ENCODE results near the gene PRKCD.

Gene PRKCD

GRCh38 chr3:53179580-53179979, 18.6 kb downstream of the PRKCD start:
- POLR2A ChIA-PET: interaction anchor here (0.9 kb wide), 1 partner anchor 26 kb away, joined by 3 read pairs; no protein-coding TSS in a partner anchor

GRCh38 chr3:53180305-53181023, 19.5 kb downstream of the PRKCD start:
- TF ChIP-seq FOXM1 (IDR thresholded peaks at IDR 0.05; ENCODE audit: borderline replicate concordance): no peak
- TF ChIP-seq TARDBP (IDR thresholded peaks at IDR 0.05): no peak
- ChIA-PET CTCF (no interaction called here), POLR2A (interaction anchor here (0.9 kb wide), 1 partner anchor 27 kb away, joined by 3 read pairs; no protein-coding TSS in a partner anchor)
- no peak for DNase-seq (ENCODE audit: extremely low spot score)

More at GRCh38 chr3:53179580-53179979, 18.6 kb downstream of the PRKCD start:
- DNase-seq (ENCODE audit: extremely low spot score): no peak
- no peak for TF ChIP-seq HDGF (IDR thresholded peaks at IDR 0.05; ENCODE audit: borderline replicate concordance)
- TF ChIP-seq FOXK2 (IDR thresholded peaks at IDR 0.05): no peak
- TF ChIP-seq ELF4 (IDR thresholded peaks at IDR 0.05): no peak
- no peak for TF ChIP-seq ZNF384 (IDR thresholded peaks at IDR 0.05)
- no peak for TF ChIP-seq FOXM1 (IDR thresholded peaks at IDR 0.05; ENCODE audit: borderline replicate concordance)
- no peak for TF ChIP-seq BHLHE40 (IDR thresholded peaks at IDR 0.05; ENCODE audit: borderline replicate concordance)
- no peak for TF ChIP-seq LEF1 (IDR thresholded peaks at IDR 0.05; ENCODE audit: borderline replicate concordance)
- TF ChIP-seq ARNT (IDR thresholded peaks at IDR 0.05): no peak
- no peak for TF ChIP-seq L3MBTL2 (conservative IDR thresholded peaks at IDR 0.05)
- no peak for TF ChIP-seq SP1 (IDR thresholded peaks at IDR 0.05)
- TF ChIP-seq TARDBP (IDR thresholded peaks at IDR 0.05): no peak
- CTCF ChIA-PET: no interaction called here

GRCh38 chr3:53181024-53181371, 20.0 kb downstream of the PRKCD start:
- ChIA-PET CTCF (no interaction called here), POLR2A (no interaction called here)
- TF ChIP-seq ARNT (IDR thresholded peaks at IDR 0.05): no peak
- TF ChIP-seq SUZ12 (IDR thresholded peaks at IDR 0.05): no peak
- no peak for TF ChIP-seq ELF4 (IDR thresholded peaks at IDR 0.05)
- no peak for TF ChIP-seq PKNOX1 (IDR thresholded peaks at IDR 0.05)
- TF ChIP-seq FOXK2 (IDR thresholded peaks at IDR 0.05): no peak
- no peak for DNase-seq (ENCODE audit: extremely low spot score)

GRCh38 chr3:53181528-53181927, 20.5 kb downstream of the PRKCD start:
- DNase-seq (ENCODE audit: extremely low spot score): no peak
- ChIA-PET POLR2A (no interaction called here), CTCF (no interaction called here)
- TF ChIP-seq ZNF384 (IDR thresholded peaks at IDR 0.05) (no peak), TARDBP (IDR thresholded peaks at IDR 0.05) (no peak), NFRKB (IDR thresholded peaks at IDR 0.05) (no peak), HDGF (IDR thresholded peaks at IDR 0.05; ENCODE audit: borderline replicate concordance) (no peak), LEF1 (IDR thresholded peaks at IDR 0.05; ENCODE audit: borderline replicate concordance) (no peak), CTBP1 (IDR thresholded peaks at IDR 0.05; ENCODE audit: borderline replicate concordance) (no peak), L3MBTL2 (conservative IDR thresholded peaks at IDR 0.05) (no peak), ARNT (IDR thresholded peaks at IDR 0.05) (no peak), SUZ12 (IDR thresholded peaks at IDR 0.05) (no peak)

GRCh38 chr3:53182764-53183355, 21.9 kb downstream of the PRKCD start:
- TF ChIP-seq HDGF (IDR thresholded peaks at IDR 0.05; ENCODE audit: borderline replicate concordance) (no peak), SUZ12 (IDR thresholded peaks at IDR 0.05) (no peak), TARDBP (IDR thresholded peaks at IDR 0.05) (no peak), NFRKB (IDR thresholded peaks at IDR 0.05) (no peak), FOXA1 (IDR thresholded peaks at IDR 0.05) (no peak), PKNOX1 (IDR thresholded peaks at IDR 0.05) (no peak), FOXK2 (IDR thresholded peaks at IDR 0.05) (no peak), ARNT (IDR thresholded peaks at IDR 0.05) (no peak), BHLHE40 (IDR thresholded peaks at IDR 0.05; ENCODE audit: borderline replicate concordance) (no peak), L3MBTL2 (conservative IDR thresholded peaks at IDR 0.05) (no peak), CTBP1 (IDR thresholded peaks at IDR 0.05; ENCODE audit: borderline replicate concordance) (no peak), SP1 (IDR thresholded peaks at IDR 0.05) (no peak), ELF4 (IDR thresholded peaks at IDR 0.05) (no peak), FOXM1 (IDR thresholded peaks at IDR 0.05; ENCODE audit: borderline replicate concordance) (no peak), ZNF384 (IDR thresholded peaks at IDR 0.05) (no peak), LEF1 (IDR thresholded peaks at IDR 0.05; ENCODE audit: borderline replicate concordance) (no peak)
- ChIA-PET POLR2A (no interaction called here), CTCF (no interaction called here)
- no peak for DNase-seq (ENCODE audit: extremely low spot score)

GRCh38 chr3:53183514-53183913, 22.5 kb downstream of the PRKCD start:
- no peak for TF ChIP-seq CTBP1 (IDR thresholded peaks at IDR 0.05; ENCODE audit: borderline replicate concordance)
- TF ChIP-seq FOXA1 (IDR thresholded peaks at IDR 0.05): no peak
- no peak for DNase-seq (ENCODE audit: extremely low spot score)
- POLR2A ChIA-PET: no interaction called here
- CTCF ChIA-PET: no interaction called here

- no peak for TF ChIP-seq NFRKB (IDR thresholded peaks at IDR 0.05)
- no peak for TF ChIP-seq LEF1 (IDR thresholded peaks at IDR 0.05; ENCODE audit: borderline replicate concordance)
- TF ChIP-seq ARNT (IDR thresholded peaks at IDR 0.05): no peak
- TF ChIP-seq PKNOX1 (IDR thresholded peaks at IDR 0.05): no peak
- TF ChIP-seq FOXA1 (IDR thresholded peaks at IDR 0.05): no peak
- DNase-seq (ENCODE audit: extremely low spot score): no peak
- CTCF ChIA-PET: no interaction called here
- POLR2A ChIA-PET: no interaction called here
These were observed 23.7 kb downstream of the PRKCD start for GRCh38 chr3:53184701-53185100.
